ENCODE data around the gene VTA1.

DNA sequence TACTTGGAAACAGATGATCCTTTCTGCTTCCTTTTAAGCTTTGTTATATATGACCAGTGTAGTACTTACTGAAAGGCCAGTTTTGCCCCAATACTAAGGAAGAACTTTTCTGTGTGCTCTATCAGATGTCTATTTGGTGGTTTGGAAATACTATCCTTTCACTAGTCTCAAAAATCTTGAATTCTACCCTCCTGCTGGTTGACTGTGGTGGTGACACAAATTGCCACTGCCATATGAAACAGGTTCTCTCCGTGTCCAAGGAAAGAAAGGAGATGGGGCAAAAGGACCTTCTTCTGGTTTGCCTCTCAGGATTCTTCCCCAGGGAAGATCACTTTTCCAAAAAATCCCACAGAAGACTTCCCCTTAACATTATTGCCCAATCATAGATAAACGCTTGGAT, 8.2 kb upstream of the VTA1 start:
- TF ChIP-seq, protein P1, sequence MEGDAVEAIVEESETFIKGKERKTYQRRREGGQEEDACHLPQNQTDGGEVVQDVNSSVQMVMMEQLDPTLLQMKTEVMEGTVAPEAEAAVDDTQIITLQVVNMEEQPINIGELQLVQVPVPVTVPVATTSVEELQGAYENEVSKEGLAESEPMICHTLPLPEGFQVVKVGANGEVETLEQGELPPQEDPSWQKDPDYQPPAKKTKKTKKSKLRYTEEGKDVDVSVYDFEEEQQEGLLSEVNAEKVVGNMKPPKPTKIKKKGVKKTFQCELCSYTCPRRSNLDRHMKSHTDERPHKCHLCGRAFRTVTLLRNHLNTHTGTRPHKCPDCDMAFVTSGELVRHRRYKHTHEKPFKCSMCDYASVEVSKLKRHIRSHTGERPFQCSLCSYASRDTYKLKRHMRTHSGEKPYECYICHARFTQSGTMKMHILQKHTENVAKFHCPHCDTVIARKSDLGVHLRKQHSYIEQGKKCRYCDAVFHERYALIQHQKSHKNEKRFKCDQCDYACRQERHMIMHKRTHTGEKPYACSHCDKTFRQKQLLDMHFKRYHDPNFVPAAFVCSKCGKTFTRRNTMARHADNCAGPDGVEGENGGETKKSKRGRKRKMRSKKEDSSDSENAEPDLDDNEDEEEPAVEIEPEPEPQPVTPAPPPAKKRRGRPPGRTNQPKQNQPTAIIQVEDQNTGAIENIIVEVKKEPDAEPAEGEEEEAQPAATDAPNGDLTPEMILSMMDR (IDR thresholded peaks at IDR 0.05; ENCODE audit: insufficient read depth, low read depth, low read length): no peak
- TF ChIP-seq EZH2 (IDR thresholded peaks at IDR 0.05; ENCODE audit: insufficient read depth, low read length): no peak
